ENCODE measurements around the gene DYRK3. TPM values are rescaled to one million over a fixed set of nuclear protein-coding genes. Genes with fewer than 3 reads are reported as not detected.

DYRK3 gene
- total and polyA plus RNA-seq, 9 of the 15 experiments (the other 6 are each of a cell fraction or from before 2014, with no cell fraction given), result 4.5 to 33.7 (median 25.7) TPM

GRCh38 chr1:206651958-206652890 is 16.9 kb downstream of the DYRK3 start:
- H3K4me3 ChIP-seq, result no peak overlapping the region
- intact Hi-C loops (cut with micrococcal nuclease) (loop anchor here (1.0 kb wide), 1 partner anchor 18 kb away; no protein-coding TSS in a partner anchor), in situ Hi-C loops (cut with MboI) (no loop called here)
- peak; percentile 91 for FAIRE-seq
- no peaks in the 10 kb centered on the region for H3K27me3 ChIP-seq (ENCODE audit: control insufficient read depth in 2 of 2, insufficient read depth in 2 of 2, low read length in 2 of 2)
- peak overlapping the region; percentile 62 for H3K4me2 ChIP-seq (ENCODE audit: insufficient read depth, low read length)
- H4K20me1 ChIP-seq (replicated peaks; ENCODE audit: control insufficient read depth, insufficient read depth, low read length), result no peaks in the 10 kb centered on the region
- peaks cover 16 to 60% of the 10 kb centered on the region in 2 experiments for H3K4me1 ChIP-seq (replicated peaks in 1 of 2; ENCODE audit: control insufficient read depth in 2 of 2, insufficient read depth in 2 of 2, low read length in 2 of 2)
- BruUV-seq (replicated peaks), result no TSS peak
- ChIA-PET POLR2A (interaction anchor here (0.6 to 7.8 kb wide), 5 partner anchors 13 to 40 kb away, joined by 3 to 59 read pairs (median 4); partner anchors contain the start of gene DYRK3), CTCF (ENCODE audit: low intra/inter-chr PET ratio) (interaction anchor here (0.6 to 0.7 kb wide), 3 partner anchors 11 to 261 kb away, joined by 3 read pairs; no protein-coding TSS in a partner anchor)
- 7% methylated on average over 5 of the region's 5 CpGs for WGBS (ENCODE audit: insufficient coverage, low coverage, missing lambda C conversion rate)
- H3K27ac ChIP-seq (ENCODE audit: extremely low read depth, low read depth, low read length), result peak overlapping the region; percentile 71
- ATAC-seq, result peak; percentile 85
- H3K9ac ChIP-seq (ENCODE audit: insufficient read depth in 1 of 2, low read depth in 2 of 2, low read length in 2 of 2), result peak overlapping the region; percentile 1 to 51; a peak in 3 of 4 replicates
- H3K9me1 ChIP-seq (ENCODE audit: control insufficient read depth, insufficient read depth, low read length), result no peaks in the 10 kb centered on the region
- DNase-seq (ENCODE audit: extremely low read depth in 1 of 4, low spot score in 3 of 4), result peak; percentile 28 to 83 (median 56)
- H3K36me3 ChIP-seq (ENCODE audit: control insufficient read depth, insufficient read depth, low read length), result peaks cover 54% of the 10 kb centered on the region
- peaks cover 40% of the 10 kb centered on the region for H3K79me2 ChIP-seq (ENCODE audit: control insufficient read depth, insufficient read depth, low read length)
- H3K9me3 ChIP-seq (replicated peaks; ENCODE audit: control insufficient read depth, insufficient read depth, low read depth, low read length), result no peaks in the 10 kb centered on the region
- peak overlapping the region; percentile 40 for H2AFZ ChIP-seq (ENCODE audit: low read depth, low read length)
- TF ChIP-seq ZNF197 (CRISPR knock-in tag; IDR thresholded peaks at IDR 0.05; ENCODE audit: low read depth) (peak; percentile 87; the same call in 1 of the 2 replicates), SAP30 (IDR thresholded peaks at IDR 0.05; ENCODE audit: borderline replicate concordance, insufficient read depth, low read depth, low read length, poor library complexity, severe bottlenecking) (no peak), SMAD2 (IDR thresholded peaks at IDR 0.05; ENCODE audit: low read depth, low read length) (no peak), EGR1 (conservative IDR thresholded peaks at IDR 0.05) (no peak), CAMTA2 (CRISPR knock-in tag; conservative IDR thresholded peaks at IDR 0.05) (no peak), NFIC (IDR thresholded peaks at IDR 0.05) (peak; percentile 87), ZNF57 (CRISPR knock-in tag; IDR thresholded peaks at IDR 0.05) (no peak), ZNF23 (CRISPR knock-in tag; IDR thresholded peaks at IDR 0.05) (no peak), ZMIZ1 (IDR thresholded peaks at IDR 0.05; ENCODE audit: low read depth in 2 of 2, low read length in 2 of 2) (peak in 1 of 2 experiments; percentile 89; a peak in 2 of 4 replicates), MBD2 (IDR thresholded peaks at IDR 0.05; ENCODE audit: borderline replicate concordance, low read depth) (peak; percentile 82)
